ENCODE results near the gene C17orf50. TPM values are rescaled to one million over a fixed set of nuclear protein-coding genes. Genes with fewer than 3 reads are reported as not detected.
A peak's percentile ranks its signal among the peaks of the same experiment; 100 is the strongest.

Gene C17orf50
- total and polyA plus RNA-seq, 2 of the 13 experiments (the other 11 are each of a cell fraction or from before 2014, with no cell fraction given): not detected

DNA sequence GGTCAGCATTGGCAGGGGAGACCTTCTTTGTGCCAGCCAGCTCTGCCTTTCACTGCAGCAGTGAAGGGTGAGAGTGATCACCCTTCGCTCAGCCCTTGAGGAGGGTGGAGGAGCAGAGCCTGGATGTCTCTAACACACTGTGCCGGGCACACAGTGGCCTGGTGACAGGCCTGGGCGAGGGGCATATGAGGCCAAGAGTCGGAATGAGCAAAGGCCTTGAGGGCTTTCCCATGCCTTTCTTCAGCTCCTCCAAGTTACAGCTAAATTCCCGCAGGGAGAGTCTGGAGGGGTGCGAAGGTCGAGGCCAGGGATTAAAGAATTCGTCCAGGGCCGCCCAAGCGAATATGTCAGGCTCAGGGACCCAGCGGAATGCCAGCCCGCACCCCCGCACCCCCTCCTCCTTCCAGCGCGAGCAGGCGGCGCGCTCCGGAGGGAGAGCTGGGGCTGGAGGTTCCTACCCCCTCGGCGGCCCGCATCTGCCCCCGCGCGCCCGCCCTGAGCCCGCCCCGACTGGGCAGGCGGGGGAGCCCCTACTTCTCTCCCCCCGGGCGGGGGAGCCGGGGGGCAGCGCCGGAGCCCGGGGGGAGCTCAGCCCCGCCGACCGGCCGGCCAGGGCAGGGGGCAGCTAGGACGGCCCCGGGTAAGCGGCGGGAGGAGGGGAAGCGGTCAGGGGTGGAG, 29.3 kb upstream of the C17orf50 start, which contains the start of gene RASL10B (continued):
- TF ChIP-seq MEF2D (CRISPR knock-in tag; IDR thresholded peaks at IDR 0.05) (no peak), NFIB (CRISPR knock-in tag; IDR thresholded peaks at IDR 0.05; ENCODE audit: borderline replicate concordance) (no peak), REST (IDR thresholded peaks at IDR 0.05; ENCODE audit: borderline replicate concordance in 1 of 2, low read depth in 1 of 2, low read length in 2 of 2) (no peak), ARNT (IDR thresholded peaks at IDR 0.05) (no peak), CBX2 (IDR thresholded peaks at IDR 0.05; ENCODE audit: low read depth, low read length) (no peak), CBX2 (CRISPR knock-in tag; IDR thresholded peaks at IDR 0.05; ENCODE audit: low read depth) (no peak), TFAP4 (IDR thresholded peaks at IDR 0.05; ENCODE audit: borderline replicate concordance, low read depth) (peak; percentile 41; the same call in 1 of the 2 replicates), NONO (IDR thresholded peaks at IDR 0.05) (no peak), NONO (CRISPR knock-in tag; conservative IDR thresholded peaks at IDR 0.05) (0 out of 2 replicates have a peak, but pooled peaks have one; percentile 29), TBX3 (IDR thresholded peaks at IDR 0.05; ENCODE audit: borderline replicate concordance) (no peak), ZNF224 (CRISPR knock-in tag; IDR thresholded peaks at IDR 0.05) (no peak), NFKB2 (CRISPR knock-in tag; IDR thresholded peaks at IDR 0.05; ENCODE audit: borderline replicate concordance) (peak; percentile 34; the same call in 1 of the 2 replicates), ZNF441 (CRISPR knock-in tag; IDR thresholded peaks at IDR 0.05; ENCODE audit: borderline replicate concordance) (0 out of 2 replicates have a peak, but pooled peaks have one; percentile 38), ZFAT (CRISPR knock-in tag; conservative IDR thresholded peaks at IDR 0.05) (no peak), ZNF720 (CRISPR knock-in tag; IDR thresholded peaks at IDR 0.05) (no peak)
- TF ChIP-seq, protein P1, sequence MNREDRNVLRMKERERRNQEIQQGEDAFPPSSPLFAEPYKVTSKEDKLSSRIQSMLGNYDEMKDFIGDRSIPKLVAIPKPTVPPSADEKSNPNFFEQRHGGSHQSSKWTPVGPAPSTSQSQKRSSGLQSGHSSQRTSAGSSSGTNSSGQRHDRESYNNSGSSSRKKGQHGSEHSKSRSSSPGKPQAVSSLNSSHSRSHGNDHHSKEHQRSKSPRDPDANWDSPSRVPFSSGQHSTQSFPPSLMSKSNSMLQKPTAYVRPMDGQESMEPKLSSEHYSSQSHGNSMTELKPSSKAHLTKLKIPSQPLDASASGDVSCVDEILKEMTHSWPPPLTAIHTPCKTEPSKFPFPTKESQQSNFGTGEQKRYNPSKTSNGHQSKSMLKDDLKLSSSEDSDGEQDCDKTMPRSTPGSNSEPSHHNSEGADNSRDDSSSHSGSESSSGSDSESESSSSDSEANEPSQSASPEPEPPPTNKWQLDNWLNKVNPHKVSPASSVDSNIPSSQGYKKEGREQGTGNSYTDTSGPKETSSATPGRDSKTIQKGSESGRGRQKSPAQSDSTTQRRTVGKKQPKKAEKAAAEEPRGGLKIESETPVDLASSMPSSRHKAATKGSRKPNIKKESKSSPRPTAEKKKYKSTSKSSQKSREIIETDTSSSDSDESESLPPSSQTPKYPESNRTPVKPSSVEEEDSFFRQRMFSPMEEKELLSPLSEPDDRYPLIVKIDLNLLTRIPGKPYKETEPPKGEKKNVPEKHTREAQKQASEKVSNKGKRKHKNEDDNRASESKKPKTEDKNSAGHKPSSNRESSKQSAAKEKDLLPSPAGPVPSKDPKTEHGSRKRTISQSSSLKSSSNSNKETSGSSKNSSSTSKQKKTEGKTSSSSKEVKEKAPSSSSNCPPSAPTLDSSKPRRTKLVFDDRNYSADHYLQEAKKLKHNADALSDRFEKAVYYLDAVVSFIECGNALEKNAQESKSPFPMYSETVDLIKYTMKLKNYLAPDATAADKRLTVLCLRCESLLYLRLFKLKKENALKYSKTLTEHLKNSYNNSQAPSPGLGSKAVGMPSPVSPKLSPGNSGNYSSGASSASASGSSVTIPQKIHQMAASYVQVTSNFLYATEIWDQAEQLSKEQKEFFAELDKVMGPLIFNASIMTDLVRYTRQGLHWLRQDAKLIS (CRISPR knock-in tag; IDR thresholded peaks at IDR 0.05): no peak
- TF ChIP-seq, protein P2, sequence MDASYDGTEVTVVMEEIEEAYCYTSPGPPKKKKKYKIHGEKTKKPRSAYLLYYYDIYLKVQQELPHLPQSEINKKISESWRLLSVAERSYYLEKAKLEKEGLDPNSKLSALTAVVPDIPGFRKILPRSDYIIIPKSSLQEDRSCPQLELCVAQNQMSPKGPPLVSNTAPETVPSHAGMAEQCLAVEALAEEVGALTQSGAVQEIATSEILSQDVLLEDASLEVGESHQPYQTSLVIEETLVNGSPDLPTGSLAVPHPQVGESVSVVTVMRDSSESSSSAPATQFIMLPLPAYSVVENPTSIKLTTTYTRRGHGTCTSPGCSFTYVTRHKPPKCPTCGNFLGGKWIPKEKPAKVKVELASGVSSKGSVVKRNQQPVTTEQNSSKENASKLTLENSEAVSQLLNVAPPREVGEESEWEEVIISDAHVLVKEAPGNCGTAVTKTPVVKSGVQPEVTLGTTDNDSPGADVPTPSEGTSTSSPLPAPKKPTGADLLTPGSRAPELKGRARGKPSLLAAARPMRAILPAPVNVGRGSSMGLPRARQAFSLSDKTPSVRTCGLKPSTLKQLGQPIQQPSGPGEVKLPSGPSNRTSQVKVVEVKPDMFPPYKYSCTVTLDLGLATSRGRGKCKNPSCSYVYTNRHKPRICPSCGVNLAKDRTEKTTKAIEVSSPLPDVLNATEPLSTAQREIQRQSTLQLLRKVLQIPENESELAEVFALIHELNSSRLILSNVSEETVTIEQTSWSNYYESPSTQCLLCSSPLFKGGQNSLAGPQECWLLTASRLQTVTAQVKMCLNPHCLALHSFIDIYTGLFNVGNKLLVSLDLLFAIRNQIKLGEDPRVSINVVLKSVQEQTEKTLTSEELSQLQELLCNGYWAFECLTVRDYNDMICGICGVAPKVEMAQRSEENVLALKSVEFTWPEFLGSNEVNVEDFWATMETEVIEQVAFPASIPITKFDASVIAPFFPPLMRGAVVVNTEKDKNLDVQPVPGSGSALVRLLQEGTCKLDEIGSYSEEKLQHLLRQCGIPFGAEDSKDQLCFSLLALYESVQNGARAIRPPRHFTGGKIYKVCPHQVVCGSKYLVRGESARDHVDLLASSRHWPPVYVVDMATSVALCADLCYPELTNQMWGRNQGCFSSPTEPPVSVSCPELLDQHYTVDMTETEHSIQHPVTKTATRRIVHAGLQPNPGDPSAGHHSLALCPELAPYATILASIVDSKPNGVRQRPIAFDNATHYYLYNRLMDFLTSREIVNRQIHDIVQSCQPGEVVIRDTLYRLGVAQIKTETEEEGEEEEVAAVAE (CRISPR knock-in tag; IDR thresholded peaks at IDR 0.05; ENCODE audit: borderline replicate concordance): no peak
